Suprapubic skin (tissue), 4 donors: ENCODE results near the gene RTL1.

Source experiments
- CTCF ChIP-seq, 2 donors: fragments of 200-600 bp in 1 of 2; fragments of 450-650 bp in 1 of 2; sonication (generic) in 1 of 2; IDR thresholded peaks; one replicate each; pipeline ENCODE4 v1.5.1; 2016 to 2019; ENCODE audit warnings: antibody characterized with exemption in 2 of 2, mild to moderate bottlenecking in 1 of 2, moderate library complexity in 1 of 2
- EP300 ChIP-seq: sonication (generic); formaldehyde crosslinking; IDR thresholded peaks from one replicate; pipeline ENCODE4 v1.6.1; 2017; ENCODE audit warnings: antibody characterized with exemption
- POLR2A ChIP-seq, 2 donors: fragments of 450-650 bp; IDR thresholded peaks; one replicate each; pipeline ENCODE4 v1.6.1; 2017; ENCODE audit warnings: antibody characterized with exemption in 2 of 2, mild to moderate bottlenecking in 2 of 2, moderate library complexity in 2 of 2
- POLR2AphosphoS5 ChIP-seq, 3 donors: sonication (generic); formaldehyde crosslinking; IDR thresholded peaks; one replicate each; pipeline ENCODE4 v1.6.1; 2017; ENCODE audit warnings: antibody characterized with exemption in 3 of 3

GRCh38 chr14:100896369-100897060, 7.0 kb downstream of the RTL1 start:
- TF ChIP-seq EP300 (no peak), CTCF (IDR thresholded peaks at IDR 0.05) (no peak), POLR2A (IDR thresholded peaks at IDR 0.05) (no peak), POLR2AphosphoS5 (IDR thresholded peaks at IDR 0.05) (no peak)
